ENCODE data around the gene LEUTX.

Gene LEUTX

GRCh38 chr19:39820696-39821095, 42.0 kb downstream of the LEUTX start:
- no peak for TF ChIP-seq TAF1 (IDR thresholded peaks at IDR 0.05; ENCODE audit: borderline replicate concordance, insufficient read depth, low read length)
- TF ChIP-seq POLR2AphosphoS5 (IDR thresholded peaks at IDR 0.05; ENCODE audit: low read depth, low read length), result no peak
- no peak for TF ChIP-seq SIN3A (IDR thresholded peaks at IDR 0.05; ENCODE audit: borderline replicate concordance, insufficient read depth, low read length)
- no peak for TF ChIP-seq FOXP2 (optimal IDR thresholded peaks at IDR 0.05; ENCODE audit: borderline replicate concordance, extremely low read depth, extremely low read length, insufficient read depth)

- TF ChIP-seq REST (IDR thresholded peaks at IDR 0.05; ENCODE audit: insufficient read depth in 1 of 2, low read depth in 2 of 2, low read length in 2 of 2), result no peak
- no peak for TF ChIP-seq FOXP2 (optimal IDR thresholded peaks at IDR 0.05; ENCODE audit: borderline replicate concordance, extremely low read depth, extremely low read length, insufficient read depth)
These were observed 45.0 kb downstream of the LEUTX start for GRCh38 chr19:39823686-39824085.

DNA sequence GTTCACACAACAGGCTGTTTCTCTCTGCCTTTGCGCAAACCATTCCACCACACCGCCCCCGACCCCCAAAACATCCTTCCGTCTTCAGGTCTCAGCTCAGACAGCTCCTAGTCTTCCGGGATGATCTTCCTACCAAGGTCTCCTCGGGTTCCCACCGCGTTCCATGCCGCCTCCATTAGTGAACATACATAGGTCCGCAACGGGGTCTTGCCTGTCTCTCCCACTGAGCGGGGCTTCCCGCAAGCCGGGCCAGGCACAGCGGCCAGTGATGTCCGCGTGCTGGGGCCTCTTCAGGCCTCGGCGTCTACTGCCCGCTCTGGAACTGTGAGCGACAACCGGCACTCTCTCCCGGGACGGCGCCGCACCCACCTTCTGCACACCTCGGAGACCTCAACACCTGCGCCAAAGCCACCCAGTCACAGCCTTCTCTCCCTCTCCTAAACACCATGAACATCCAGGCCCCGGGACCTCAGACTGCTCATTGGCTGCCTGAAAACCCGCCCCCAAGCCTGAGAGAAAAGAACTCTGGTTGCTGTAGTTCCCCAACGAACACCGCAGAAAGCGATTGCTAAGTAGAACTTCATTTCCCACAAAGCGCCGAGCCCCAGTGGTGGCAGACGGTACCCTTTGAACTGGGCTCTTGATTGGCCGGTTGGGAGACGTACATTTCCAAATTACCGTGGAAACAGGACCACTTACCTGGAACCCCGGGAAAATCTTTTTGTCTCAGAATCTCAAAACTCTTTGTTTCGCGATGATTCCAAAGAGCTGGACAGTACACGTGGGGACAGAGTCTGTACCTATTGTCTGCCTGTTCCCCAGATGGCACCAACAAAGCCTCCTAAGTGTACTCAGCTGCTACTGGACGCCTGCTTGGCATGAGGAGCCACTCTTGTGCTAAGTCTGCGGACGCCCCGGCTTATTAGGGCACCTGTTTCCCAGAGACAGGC, 45.8 kb downstream of the LEUTX start:
- TF ChIP-seq REST (IDR thresholded peaks at IDR 0.05; ENCODE audit: insufficient read depth in 1 of 2, low read depth in 2 of 2, low read length in 2 of 2) (no peak), POLR2AphosphoS5 (IDR thresholded peaks at IDR 0.05; ENCODE audit: low read depth, low read length) (peak; percentile 71; the same call in 1 of the 2 replicates), SIN3A (IDR thresholded peaks at IDR 0.05; ENCODE audit: borderline replicate concordance, insufficient read depth, low read length) (peak; percentile 22; the same call in 1 of the 2 replicates), FOXP2 (optimal IDR thresholded peaks at IDR 0.05; ENCODE audit: borderline replicate concordance, extremely low read depth, extremely low read length, insufficient read depth) (no peak), TAF1 (IDR thresholded peaks at IDR 0.05; ENCODE audit: borderline replicate concordance, insufficient read depth, low read length) (peak; percentile 33; the same call in 1 of the 2 replicates)

DNA sequence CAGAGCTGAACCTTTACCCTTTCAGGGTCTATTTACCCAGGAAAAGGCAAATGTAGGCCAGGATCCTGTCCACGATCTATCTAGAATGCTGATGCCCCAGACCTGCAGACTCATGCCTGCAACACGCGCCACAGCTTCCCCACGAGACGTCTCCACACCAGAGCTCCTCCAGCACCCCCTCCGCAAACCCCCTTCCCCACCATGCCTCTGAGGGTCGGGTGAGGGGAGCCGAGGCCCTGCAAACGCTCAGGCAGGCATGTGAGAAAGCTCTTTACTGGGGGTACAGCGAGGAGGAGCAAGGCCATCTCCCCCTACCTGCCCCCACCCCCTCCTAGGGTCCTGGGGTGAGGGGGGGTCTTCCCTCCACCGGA, 46.4 kb downstream of the LEUTX start:
- no peak for TF ChIP-seq REST (IDR thresholded peaks at IDR 0.05; ENCODE audit: insufficient read depth in 1 of 2, low read depth in 2 of 2, low read length in 2 of 2)
- TF ChIP-seq POLR2AphosphoS5 (IDR thresholded peaks at IDR 0.05; ENCODE audit: low read depth, low read length), result no peak
- no peak for TF ChIP-seq TAF1 (IDR thresholded peaks at IDR 0.05; ENCODE audit: borderline replicate concordance, insufficient read depth, low read length)
- TF ChIP-seq SIN3A (IDR thresholded peaks at IDR 0.05; ENCODE audit: borderline replicate concordance, insufficient read depth, low read length), result no peak
- no peak for TF ChIP-seq FOXP2 (optimal IDR thresholded peaks at IDR 0.05; ENCODE audit: borderline replicate concordance, extremely low read depth, extremely low read length, insufficient read depth)

GRCh38 chr19:39825531-39826076, 47.0 kb downstream of the LEUTX start:
- TF ChIP-seq FOXP2 (optimal IDR thresholded peaks at IDR 0.05; ENCODE audit: borderline replicate concordance, extremely low read depth, extremely low read length, insufficient read depth), result no peak
- no peak for TF ChIP-seq REST (IDR thresholded peaks at IDR 0.05; ENCODE audit: insufficient read depth in 1 of 2, low read depth in 2 of 2, low read length in 2 of 2)
- TF ChIP-seq TAF1 (IDR thresholded peaks at IDR 0.05; ENCODE audit: borderline replicate concordance, insufficient read depth, low read length), result no peak
- TF ChIP-seq SIN3A (IDR thresholded peaks at IDR 0.05; ENCODE audit: borderline replicate concordance, insufficient read depth, low read length), result no peak
- no peak for TF ChIP-seq POLR2AphosphoS5 (IDR thresholded peaks at IDR 0.05; ENCODE audit: low read depth, low read length)
